Activated effector memory CD4-positive, alpha-beta T cell treated with Interleukin-2 at 50 U/mL for 16 hours (primary cell): ENCODE data around the gene AQP7.
A peak's percentile ranks its signal among the peaks of the same experiment; 100 is the strongest.
"Not testable (repeated sequence)": the region's sequence is repeated elsewhere in the genome, so short reads cannot be mapped to it uniquely, and the experiment has no call there.

ENCODE experiments used
- DNase-seq: peaks from one replicate; pipeline ENCODE4 v3.0.0-alpha.2; 2020

Gene AQP7

GRCh38 chr9:33393581-33393980, 8.8 kb downstream of the AQP7 start:
- no peak for DNase-seq

DNA sequence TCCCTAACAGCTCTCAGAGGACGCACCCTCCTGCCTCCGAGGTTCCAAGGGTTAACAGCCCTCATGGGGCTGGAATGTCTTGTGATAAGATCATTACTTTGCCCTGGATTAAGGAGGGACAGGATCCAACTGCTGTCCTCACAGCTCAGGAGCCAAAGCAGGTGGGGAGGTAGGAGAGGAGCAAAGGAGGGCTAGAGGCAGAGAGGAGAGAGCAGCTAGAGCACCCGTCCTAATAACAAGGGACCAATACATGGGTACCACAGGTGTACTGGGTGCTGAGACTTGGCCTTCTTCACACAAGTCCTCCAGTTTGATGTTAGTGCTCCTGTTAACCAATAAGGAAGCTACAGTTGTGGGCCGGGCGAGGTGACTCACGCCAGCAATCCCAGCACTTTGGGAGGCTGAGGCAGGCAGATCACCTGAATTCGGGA, 9.8 kb downstream of the AQP7 start:
- not testable (repeated sequence) for DNase-seq

DNA sequence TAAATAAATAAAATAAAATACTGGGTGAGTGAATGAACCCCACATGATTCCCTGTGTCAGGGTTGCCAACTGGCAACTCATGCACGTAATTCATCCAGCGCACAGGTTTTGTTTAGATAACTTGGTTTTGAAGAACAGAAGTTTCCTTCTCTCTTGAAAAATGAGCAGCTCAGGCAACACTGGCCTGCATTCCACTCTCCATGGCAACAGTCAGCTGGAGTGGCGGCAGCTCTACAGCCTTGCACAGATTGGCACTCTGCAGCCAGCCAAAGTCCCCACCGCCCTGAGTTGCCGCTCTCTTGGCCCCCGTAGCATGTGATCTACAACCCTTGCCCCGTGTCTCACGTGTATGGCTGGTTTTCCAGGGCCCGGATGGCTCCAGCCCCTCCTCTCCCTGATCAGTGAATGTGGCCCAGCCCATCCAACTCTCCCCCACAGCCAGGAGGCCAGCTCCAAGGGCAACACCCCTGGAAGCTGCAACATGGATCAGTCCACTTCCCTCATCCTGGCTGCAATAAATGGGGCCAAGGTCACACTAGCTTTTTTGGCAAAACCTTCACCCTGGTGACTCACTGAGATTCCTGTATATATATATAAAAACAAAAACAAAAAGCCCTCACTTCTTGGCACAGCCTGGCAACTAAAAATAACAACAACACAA, 11.1 kb downstream of the AQP7 start:
- not testable (repeated sequence) for DNase-seq

DNA sequence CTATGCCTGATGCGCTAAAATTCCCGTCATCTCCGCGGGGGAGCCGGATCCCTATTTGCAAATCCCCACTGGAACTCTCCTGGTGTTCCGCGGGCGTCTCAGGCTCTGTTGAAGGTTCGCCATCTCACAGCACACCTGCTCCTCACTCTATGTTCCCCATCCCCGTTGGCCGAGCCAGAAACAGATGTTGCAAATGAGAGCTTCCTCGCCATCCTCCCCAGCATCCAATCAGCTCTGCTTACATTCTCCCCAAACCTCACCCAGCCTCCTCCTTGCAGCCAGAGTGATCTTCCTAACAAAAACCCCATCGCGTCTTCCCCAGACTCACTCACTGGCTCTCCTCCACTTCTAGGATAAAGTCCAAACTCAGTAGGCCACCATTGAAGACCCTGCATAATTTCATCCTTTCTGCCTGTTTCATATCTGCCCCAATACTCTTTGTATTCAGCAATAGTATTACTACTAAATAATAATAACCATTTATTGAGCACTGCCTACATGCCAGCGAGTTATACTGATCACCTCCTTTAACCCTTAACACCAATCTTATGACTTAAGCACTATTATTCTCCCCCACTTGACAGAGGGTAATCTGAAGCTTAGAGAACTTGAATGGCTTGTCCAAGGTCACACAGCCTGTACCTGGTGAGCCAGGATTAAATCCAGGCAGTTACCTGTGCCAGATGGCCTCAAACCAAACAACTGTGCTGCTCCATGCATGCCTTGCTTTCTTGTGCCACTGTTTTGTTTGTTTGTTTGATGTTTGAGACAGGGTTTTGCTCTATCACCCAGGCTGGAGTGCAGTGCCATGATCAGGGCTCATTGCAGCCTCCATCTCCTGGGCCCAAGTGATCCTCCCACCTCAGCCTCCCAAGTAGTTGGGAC, 14.0 kb downstream of the AQP7 start:
- DNase-seq = no peak

DNA sequence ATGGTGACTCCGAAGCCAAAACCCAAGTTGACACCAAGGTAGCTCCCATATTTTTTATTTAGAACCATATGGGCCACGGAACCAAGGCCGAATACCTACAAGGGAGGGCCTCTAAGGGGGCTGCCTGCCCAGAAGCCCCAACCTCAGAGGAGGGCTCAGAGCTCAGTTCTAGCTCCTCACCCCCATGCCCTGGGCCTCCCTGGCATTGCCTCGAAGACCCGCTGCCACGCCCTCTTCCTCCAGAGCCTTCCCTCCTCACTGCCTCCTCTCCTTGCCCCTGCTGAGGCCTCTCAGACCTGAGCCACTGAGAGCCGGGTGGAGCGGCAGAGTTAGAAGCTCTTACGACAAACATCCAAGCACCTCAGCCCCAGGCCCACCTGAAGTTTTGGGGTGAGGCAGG, 15.4 kb downstream of the AQP7 start:
- not testable (repeated sequence) for DNase-seq

GRCh38 chr9:33386641-33386996, 15.7 kb downstream of the AQP7 start:
- DNase-seq = not testable (repeated sequence)

DNA sequence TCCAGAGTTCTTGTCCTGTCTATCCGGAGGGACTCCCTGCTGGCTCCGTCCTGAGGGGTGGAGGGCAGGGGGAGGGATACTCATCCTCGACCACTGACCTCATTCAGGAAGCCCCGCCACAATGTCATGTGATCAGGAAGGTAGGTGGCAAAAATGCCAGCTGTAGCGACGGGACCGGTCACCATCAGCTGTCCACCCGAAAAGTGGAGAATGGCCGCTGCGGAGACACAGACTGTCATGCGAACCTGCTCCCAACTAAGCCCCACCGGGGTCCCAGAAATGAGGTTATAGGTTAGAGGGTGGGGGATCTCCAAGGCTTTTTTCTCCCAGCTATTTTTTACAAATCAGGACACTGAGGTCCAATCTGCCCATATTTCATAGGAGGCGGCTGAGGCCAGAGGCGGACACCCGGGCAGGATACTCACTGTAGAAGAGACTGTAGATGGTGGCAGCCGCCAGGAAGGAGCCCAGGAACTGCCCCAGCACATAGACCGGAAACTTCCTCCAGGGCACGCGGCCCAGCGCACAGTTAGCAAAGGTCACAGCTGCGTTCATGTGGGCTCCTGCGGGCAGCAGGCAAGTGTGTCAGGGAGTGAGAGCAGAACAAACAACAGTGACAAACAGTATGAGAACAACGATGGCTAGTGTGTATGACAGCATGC, 16.3 kb downstream of the AQP7 start:
- not testable (repeated sequence) for DNase-seq

DNA sequence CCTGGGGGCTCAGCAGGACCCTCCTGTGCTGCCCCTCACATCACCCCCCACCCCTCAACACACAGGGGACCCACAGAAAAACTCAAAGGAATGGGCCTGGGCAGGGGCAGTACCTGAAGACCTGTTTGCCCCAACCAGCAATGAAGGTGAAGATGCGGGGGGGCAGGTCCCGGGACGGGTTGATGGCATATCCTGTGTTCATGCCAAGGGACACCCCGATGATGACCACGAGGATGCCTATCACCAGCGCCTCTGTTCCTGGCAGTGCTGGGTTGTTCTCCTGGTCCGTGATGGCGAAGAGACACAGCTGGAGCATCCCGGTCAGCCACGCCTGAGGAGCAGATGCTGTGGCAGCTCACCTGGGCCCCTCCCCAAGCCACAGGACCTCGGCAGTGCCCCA, 16.8 kb downstream of the AQP7 start:
- not testable (repeated sequence) for DNase-seq

- DNase-seq = not testable (repeated sequence)
Measured at GRCh38 chr9:33383396-33383795, 19.0 kb downstream of the AQP7 start.

GRCh38 chr9:33382397-33382796, 20.0 kb downstream of the AQP7 start:
- not testable (repeated sequence) for DNase-seq

DNA sequence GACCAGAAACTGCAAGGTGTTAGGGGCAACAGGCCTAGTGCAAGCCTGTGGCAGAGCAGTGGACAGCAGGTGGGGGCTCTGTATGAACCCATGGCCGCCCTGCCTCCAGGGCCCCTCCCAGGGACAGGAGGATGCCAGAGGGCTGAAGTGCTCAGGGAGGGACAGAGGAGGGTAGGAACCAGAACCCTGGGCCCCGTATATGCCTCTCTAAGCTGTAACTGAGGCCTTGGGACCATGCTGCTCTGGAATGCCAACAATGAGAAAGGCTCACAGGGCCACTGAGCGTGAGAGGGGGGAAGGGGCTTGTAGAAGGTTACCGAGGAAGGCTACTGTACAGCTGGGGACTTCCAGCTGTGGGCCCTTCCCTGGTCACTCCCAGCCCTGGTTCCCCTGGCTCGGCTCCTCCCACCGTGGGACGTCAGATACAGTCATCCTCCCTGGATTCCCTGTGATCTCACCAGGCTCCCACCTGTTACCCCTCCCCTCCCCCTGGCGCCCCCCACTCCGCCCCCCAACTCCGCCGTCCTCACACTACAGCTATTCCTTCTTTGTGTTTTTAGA, 21.1 kb downstream of the AQP7 start:
- no peak for DNase-seq

GRCh38 chr9:33380390-33381094, 21.8 kb downstream of the AQP7 start:
- DNase-seq = no peak

GRCh38 chr9:33379666-33380389, 22.5 kb downstream of the AQP7 start:
- DNase-seq = no peak

DNA sequence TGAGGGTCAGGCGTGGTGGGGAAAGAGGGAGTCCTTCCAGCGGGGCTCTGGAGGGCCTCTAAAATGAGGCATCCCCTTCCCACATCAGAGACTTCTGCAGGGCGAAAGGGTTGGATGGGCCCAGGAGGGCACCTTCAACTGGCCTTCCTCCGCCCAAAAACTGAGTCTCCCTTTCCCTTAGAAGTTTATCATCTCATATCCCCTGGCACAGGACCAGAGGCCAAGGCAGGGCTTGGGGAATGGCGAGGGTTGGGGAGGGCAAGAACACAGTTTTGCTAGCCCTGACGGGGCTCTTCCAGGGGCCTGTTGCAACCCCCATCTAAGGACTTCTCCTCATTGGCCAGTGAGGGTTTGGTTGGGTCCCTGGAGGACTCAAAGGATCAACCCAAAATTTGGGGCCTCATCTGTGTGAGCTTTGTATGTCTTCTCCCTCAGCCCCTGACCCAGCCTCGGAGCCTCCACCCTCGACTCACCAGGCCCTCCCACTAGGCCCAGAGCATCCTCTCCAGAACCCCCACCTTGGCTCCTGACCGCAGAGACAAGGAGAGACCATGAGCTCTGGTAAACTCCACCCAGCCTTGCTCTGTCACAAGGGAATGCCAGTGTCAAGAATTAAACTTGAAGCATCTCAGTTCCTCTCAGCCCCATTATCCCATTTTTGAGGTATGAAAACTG, 24.1 kb downstream of the AQP7 start:
- DNase-seq = no peak

DNA sequence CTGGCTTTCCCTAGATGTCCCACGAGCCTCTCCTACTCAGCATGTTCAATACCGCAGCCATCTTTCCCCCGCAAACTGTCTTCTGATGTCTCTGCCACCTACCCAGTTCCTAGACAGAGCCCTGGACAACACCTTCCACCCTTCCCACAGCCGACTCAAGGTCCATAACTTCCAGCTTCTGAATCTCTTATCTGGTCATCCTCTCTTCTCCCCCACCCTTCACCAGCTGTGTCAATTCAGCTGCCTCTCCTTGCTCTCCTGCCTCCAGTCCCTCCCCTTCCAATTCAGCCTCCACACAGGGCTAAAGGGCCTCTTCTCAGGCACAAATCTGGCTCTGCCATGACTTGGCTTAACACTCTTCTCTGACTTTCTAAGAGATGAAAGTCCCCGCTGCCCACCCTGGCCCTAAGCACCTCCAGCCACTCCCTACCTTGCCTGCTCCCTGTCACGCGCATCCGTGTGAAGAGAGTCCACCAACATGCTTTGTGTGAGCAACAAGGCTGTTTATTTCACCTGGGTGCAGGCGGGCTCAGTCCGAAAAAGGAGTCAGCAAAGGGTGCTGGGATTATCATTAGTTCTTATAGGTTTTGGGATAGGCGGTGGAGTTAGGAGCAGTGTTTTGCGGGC, 25.2 kb downstream of the AQP7 start:
- no peak for DNase-seq

- DNase-seq = no peak
Measured at GRCh38 chr9:33375841-33376321, 26.5 kb downstream of the AQP7 start.

DNA sequence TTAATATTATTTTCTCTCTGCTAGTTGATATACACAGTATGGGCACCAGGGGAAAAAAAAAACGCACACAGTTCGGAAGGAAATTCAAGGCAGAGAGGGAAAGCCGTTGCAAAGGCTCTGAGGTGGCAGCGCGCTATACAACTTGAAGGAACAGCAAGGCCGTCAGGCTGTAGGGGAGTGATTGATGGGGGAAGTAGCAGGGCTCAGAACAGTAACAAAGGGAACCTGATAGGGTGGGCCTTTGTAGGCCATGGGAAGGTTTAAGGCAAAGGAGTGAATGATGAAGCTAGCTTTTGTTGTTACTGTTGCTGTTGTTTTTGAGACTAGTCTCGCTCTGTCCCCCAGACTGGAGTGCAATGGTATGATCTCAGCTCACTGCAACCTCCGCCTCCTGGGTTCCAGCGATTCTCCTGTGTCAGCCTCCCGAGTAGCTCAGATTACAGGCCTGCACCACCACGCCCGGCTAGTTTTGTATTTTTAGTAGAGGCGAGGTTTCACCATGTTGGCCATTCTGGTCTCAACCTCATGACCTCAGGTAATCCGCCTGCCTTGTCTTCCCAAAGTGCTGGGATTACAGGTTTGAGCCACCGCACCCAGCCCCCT, 27.0 kb downstream of the AQP7 start:
- no peak for DNase-seq

DNA sequence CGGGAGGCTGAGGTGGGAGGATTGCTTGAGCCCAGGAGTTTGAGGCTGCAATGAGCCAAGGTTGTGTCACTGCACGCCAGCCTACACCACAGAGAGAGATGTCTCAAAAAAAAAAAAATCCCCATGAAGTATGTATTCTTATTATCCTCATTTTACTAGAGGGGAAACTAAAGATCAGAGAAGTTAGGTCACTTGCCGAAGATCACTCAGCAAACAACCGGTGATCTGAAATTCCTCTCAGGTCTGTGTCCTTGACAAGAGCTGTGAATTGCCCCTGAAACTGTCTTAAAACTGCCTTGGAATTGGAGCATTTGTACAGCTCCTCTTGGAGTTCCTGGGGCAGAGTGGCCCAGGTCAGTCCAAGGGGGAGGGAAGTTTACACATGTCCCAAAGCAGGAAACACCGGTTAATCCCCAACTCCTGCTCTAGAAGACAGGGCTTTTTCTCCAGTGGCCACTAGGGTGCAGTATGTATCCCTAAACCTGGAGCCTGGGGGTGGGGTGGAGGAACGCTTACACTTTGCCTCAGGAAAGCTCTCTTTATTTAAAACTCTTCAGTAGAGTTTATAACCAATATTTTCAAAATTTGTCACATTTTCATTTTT, 27.6 kb downstream of the AQP7 start:
- DNase-seq = peak; percentile 39

- DNase-seq = no peak
Measured at GRCh38 chr9:33374190-33374589, 28.2 kb downstream of the AQP7 start.

GRCh38 chr9:33372900-33373299, 29.5 kb downstream of the AQP7 start:
- DNase-seq = no peak
